Nephron progenitor cell (in vitro differentiated cells): ENCODE results near the gene VIPR2.

Experiments used
- DNase-seq: peaks from one replicate; pipeline ENCODE4 v3.0.0; 2021
- H3K27ac Mint-ChIP-seq: 2 replicates; pipeline ENCODE4 v1.8.0; 2021; ENCODE audit warnings: mild to moderate bottlenecking, moderate library complexity, mixed read lengths
- H3K27me3 Mint-ChIP-seq: 2 replicates; pipeline ENCODE4 v1.8.0; 2021; ENCODE audit warnings: mild to moderate bottlenecking, low read depth, mixed read lengths; ENCODE audit not compliant: poor library complexity
- H3K36me3 Mint-ChIP-seq: 2 replicates; pipeline ENCODE4 v1.8.0; 2021; ENCODE audit warnings: low read depth, mixed read lengths
- H3K4me1 Mint-ChIP-seq: 2 replicates; pipeline ENCODE4 v1.8.0; 2021; ENCODE audit warnings: mixed read lengths
- H3K4me3 Mint-ChIP-seq: 2 replicates; pipeline ENCODE4 v1.8.0; 2021; ENCODE audit warnings: mild to moderate bottlenecking, moderate library complexity, mixed read lengths
- H3K9me3 Mint-ChIP-seq: 2 replicates; pipeline ENCODE4 v1.8.0; 2021; ENCODE audit warnings: mild to moderate bottlenecking, moderate library complexity, mixed read lengths
- CTCF ChIP-seq: fragments of 200-600 bp; sonication (generic); IDR thresholded peaks from 2 replicates; pipeline ENCODE4 v1.5.0; 2021; ENCODE audit warnings: antibody characterized with exemption

VIPR2 gene

GRCh38 chr7:159109653-159110035 lies 35.0 kb downstream of the VIPR2 start:
- TF ChIP-seq CTCF: no peak
- no peaks in the 10 kb centered on the region for H3K9me3 Mint-ChIP-seq
- H3K36me3 Mint-ChIP-seq: no peaks in the 10 kb centered on the region
- peaks cover 43% of the 10 kb centered on the region for H3K4me1 Mint-ChIP-seq
- no peak overlapping the region for H3K4me3 Mint-ChIP-seq
- H3K27ac Mint-ChIP-seq: no peak overlapping the region
- no peak for DNase-seq
- H3K27me3 Mint-ChIP-seq: peaks cover 29% of the 10 kb centered on the region

- Mint-ChIP-seq H3K4me3 (no peak overlapping the region), H3K27me3 (peaks cover 25% of the 10 kb centered on the region), H3K9me3 (no peaks in the 10 kb centered on the region), H3K36me3 (no peaks in the 10 kb centered on the region), H3K27ac (no peak overlapping the region), H3K4me1 (peaks cover 38% of the 10 kb centered on the region)
- no peak for DNase-seq
- no peak for TF ChIP-seq CTCF
Observed at GRCh38 chr7:159108941-159109652, 35.6 kb downstream of the VIPR2 start.

- Mint-ChIP-seq H3K27me3 (peaks cover 27% of the 10 kb centered on the region), H3K4me1 (peaks cover 32% of the 10 kb centered on the region), H3K4me3 (no peak overlapping the region), H3K36me3 (no peaks in the 10 kb centered on the region), H3K27ac (no peak overlapping the region), H3K9me3 (no peaks in the 10 kb centered on the region)
- no peak for TF ChIP-seq CTCF
- DNase-seq: no peak
Observed at GRCh38 chr7:159108491-159108890, 36.2 kb downstream of the VIPR2 start.

- Mint-ChIP-seq H3K27me3 (peaks cover 28% of the 10 kb centered on the region), H3K4me1 (peaks cover 25% of the 10 kb centered on the region), H3K4me3 (no peak overlapping the region), H3K9me3 (peaks cover 1% of the 10 kb centered on the region), H3K36me3 (peaks cover under 1% of the 10 kb centered on the region), H3K27ac (no peak overlapping the region)
- no peak for TF ChIP-seq CTCF
- no peak for DNase-seq
Observed at GRCh38 chr7:159107161-159107892, 37.3 kb downstream of the VIPR2 start.

GRCh38 chr7:159105832-159106811 lies 38.5 kb downstream of the VIPR2 start:
- H3K27ac Mint-ChIP-seq: no peak overlapping the region
- H3K9me3 Mint-ChIP-seq: peaks cover 12% of the 10 kb centered on the region
- peaks cover 24% of the 10 kb centered on the region for H3K4me1 Mint-ChIP-seq
- no peak for DNase-seq
- no peak overlapping the region for H3K4me3 Mint-ChIP-seq
- TF ChIP-seq CTCF: no peak
- peaks cover 8% of the 10 kb centered on the region for H3K36me3 Mint-ChIP-seq
- H3K27me3 Mint-ChIP-seq: peaks cover 27% of the 10 kb centered on the region
